ENCODE data around the gene CD58. TPM values are rescaled to one million over a fixed set of nuclear protein-coding genes. Genes with fewer than 3 reads are reported as not detected.
"Not testable (repeated sequence)": the region's sequence is repeated elsewhere in the genome, so short reads cannot be mapped to it uniquely, and the experiment has no call there.

Gene CD58, protein sequence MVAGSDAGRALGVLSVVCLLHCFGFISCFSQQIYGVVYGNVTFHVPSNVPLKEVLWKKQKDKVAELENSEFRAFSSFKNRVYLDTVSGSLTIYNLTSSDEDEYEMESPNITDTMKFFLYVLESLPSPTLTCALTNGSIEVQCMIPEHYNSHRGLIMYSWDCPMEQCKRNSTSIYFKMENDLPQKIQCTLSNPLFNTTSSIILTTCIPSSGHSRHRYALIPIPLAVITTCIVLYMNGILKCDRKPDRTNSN
- 10 to 100 TPM; 11.1 to 12.7 TPM for total RNA-seq

DNA sequence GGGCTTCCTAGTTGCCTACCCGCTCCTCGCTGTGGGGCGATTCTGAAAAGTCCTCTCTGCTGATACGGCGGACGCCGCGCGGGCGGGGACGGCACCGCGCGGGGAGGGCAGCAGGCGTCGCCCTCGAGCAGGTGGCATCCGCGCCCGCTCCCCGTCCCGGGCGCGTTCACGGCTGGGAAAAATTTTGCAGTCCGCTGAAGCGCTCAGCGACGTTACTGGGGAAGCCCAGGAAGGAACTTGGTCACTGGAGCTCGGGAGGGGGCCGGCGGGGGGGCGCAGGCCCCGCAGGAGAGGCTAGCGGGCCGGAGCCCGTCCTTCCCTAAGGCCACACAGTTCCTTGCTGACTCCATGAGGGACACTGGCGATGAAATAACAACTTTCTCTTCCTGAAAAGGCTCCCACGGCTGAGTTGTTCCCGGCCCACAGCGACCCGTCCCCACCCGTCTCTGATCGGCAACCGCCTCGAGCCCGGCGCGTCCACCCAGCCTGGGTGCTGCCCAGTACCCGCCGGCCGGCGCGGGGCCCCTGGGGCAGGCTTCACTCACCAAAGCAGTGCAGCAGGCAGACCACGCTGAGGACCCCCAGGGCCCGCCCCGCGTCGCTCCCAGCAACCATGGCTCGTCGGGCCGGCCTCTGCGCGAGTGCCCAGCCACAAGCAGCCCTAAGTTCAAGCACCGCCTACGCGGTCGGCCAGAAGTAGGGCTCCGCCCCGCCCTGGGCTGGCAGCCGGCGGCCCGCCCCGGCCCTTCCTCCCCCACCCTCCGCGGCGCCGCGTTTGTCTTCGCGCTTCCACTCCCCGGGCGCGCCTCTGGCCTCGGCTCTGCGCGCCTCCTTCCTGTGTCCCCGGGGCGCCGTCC, at the start of gene CD58:
Gene CD58 (minus strand): TSS at position 669 of the 857 bp plus-strand sequence. CDS start 54 bp downstream, at position 615.
- Mint-ChIP-seq H3K27me3 (peaks cover 8% of the 10 kb centered on the region), H3K9me3 (no peaks in the 10 kb centered on the region), H3K4me3 (peak within 1 kb of the TSS; percentile 91), H3K36me3 (ENCODE audit: low read depth) (peaks cover 9% of the 10 kb centered on the region), H3K27ac (peak within 1 kb of the TSS; percentile 88), H3K4me1 (ENCODE audit: low read depth) (peaks cover 55% of the 10 kb centered on the region)
- ChIA-PET CTCF (interaction anchor here (1.0 to 4.2 kb wide), 4 partner anchors 12 to 101 kb away, joined by 3 to 43 read pairs (median 6); partner anchors contain the start of gene IGSF3), POLR2A (interaction anchor here (0.6 to 1.0 kb wide), 2 partner anchors 65 to 236 kb away, joined by 3 to 4 read pairs; no protein-coding TSS in a partner anchor)
- DNase-seq (peak; percentile 94), ATAC-seq (peak; percentile 84)
- intact Hi-C loops (cut with micrococcal nuclease): loop anchor here (2.0 to 5.0 kb wide), 3 partner anchors 107 to 490 kb away; partner anchors contain the start of gene TTF2
- TF ChIP-seq, protein P1, sequence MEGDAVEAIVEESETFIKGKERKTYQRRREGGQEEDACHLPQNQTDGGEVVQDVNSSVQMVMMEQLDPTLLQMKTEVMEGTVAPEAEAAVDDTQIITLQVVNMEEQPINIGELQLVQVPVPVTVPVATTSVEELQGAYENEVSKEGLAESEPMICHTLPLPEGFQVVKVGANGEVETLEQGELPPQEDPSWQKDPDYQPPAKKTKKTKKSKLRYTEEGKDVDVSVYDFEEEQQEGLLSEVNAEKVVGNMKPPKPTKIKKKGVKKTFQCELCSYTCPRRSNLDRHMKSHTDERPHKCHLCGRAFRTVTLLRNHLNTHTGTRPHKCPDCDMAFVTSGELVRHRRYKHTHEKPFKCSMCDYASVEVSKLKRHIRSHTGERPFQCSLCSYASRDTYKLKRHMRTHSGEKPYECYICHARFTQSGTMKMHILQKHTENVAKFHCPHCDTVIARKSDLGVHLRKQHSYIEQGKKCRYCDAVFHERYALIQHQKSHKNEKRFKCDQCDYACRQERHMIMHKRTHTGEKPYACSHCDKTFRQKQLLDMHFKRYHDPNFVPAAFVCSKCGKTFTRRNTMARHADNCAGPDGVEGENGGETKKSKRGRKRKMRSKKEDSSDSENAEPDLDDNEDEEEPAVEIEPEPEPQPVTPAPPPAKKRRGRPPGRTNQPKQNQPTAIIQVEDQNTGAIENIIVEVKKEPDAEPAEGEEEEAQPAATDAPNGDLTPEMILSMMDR (IDR thresholded peaks at IDR 0.05): peak; percentile 85

DNA sequence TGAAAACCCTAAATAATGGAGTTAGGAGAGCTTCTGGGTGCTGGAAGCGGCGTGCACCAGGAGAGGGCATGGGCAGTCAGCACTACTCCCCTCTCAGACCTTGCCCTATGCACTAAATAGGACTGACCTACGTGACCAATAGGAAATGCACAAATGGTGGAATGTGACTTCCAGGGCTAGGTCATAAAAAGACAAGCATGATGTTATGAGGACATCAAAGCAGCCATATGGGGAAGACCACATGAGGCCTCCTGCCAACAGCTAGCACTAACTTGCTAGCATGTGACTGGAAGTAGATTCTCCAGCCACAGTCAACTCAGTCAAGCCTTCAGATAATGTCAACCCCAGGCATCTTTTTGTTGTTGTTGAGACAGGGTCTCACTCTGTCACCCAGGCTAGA, 49.6 kb upstream of the CD58 start:
- H3K4me1 Mint-ChIP-seq (ENCODE audit: low read depth); H3K9me3 Mint-ChIP-seq; H3K4me3 Mint-ChIP-seq; H3K27ac Mint-ChIP-seq; POLR2A ChIA-PET; intact Hi-C loops (cut with micrococcal nuclease); DNase-seq; CTCF ChIA-PET; H3K36me3 Mint-ChIP-seq (ENCODE audit: low read depth); ATAC-seq; H3K27me3 Mint-ChIP-seq: not testable (repeated sequence)

DNA sequence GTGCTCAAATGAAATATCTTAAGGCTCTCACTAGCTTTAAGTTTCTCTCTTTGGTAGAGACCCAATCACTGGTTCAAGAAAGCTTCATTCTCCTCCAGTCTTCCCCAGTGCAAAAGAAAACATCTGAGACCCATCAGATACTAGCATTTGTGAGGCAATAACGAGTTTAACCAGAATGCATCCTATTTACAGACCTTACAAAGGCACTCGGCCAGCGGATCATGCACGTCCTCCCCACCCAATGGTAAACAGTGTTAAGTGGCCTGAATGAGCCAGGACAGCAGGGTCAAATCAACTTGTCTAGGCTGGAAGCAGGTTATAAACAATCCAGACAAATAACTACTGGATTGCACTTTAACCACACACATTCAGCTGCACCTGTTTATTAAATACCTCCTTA, 48.3 kb upstream of the CD58 start:
- H3K4me3 Mint-ChIP-seq; intact Hi-C loops (cut with micrococcal nuclease); ATAC-seq; H3K27me3 Mint-ChIP-seq; POLR2A ChIA-PET; H3K27ac Mint-ChIP-seq; DNase-seq; CTCF ChIA-PET; H3K36me3 Mint-ChIP-seq (ENCODE audit: low read depth); H3K4me1 Mint-ChIP-seq (ENCODE audit: low read depth); H3K9me3 Mint-ChIP-seq: not testable (repeated sequence)

DNA sequence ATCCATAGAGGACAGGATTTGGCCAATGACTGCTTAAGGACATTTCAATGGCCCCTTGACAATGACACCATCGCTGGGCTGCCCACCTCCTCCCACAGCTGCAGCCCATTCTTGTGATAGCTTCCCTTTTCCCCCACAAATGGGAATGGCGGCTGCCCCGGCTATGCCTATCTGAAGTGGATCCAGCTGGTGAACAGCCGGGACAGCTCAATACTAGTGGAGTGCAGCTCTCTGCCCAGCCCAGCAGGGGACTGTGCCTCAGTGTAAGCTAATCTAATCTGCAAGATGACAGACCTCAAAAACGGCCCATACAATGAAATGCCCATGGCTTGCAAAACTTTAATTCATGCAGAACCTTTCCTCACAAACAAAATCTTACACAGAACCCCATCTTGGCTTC, 47.0 kb upstream of the CD58 start:
- ATAC-seq; H3K9me3 Mint-ChIP-seq; H3K27ac Mint-ChIP-seq; H3K4me3 Mint-ChIP-seq; H3K27me3 Mint-ChIP-seq; CTCF ChIA-PET; POLR2A ChIA-PET; intact Hi-C loops (cut with micrococcal nuclease); H3K36me3 Mint-ChIP-seq (ENCODE audit: low read depth); H3K4me1 Mint-ChIP-seq (ENCODE audit: low read depth); DNase-seq: not testable (repeated sequence)

DNA sequence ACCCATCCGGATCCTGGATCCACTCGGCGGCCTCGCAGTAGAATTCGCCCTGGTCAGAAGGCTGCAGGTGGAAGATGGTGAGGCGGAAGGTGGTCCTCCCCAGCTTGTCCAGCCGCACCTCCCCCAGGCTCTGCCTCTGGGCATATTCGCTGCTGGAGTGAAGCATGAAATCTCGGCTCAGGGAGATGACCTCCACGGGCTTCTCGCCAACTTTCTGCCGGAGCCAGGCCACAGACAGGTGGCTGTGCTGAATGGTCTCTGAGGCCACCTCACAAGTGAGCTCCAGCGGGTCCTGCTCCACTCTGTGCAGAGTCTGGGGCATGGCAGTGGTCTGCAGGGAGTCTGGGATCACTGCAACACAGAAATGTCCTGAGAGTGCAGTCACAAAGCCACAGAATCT, 43.0 kb upstream of the CD58 start:
- H3K27me3 Mint-ChIP-seq; H3K4me1 Mint-ChIP-seq (ENCODE audit: low read depth); intact Hi-C loops (cut with micrococcal nuclease); POLR2A ChIA-PET; DNase-seq; H3K9me3 Mint-ChIP-seq; H3K4me3 Mint-ChIP-seq; CTCF ChIA-PET; H3K27ac Mint-ChIP-seq; ATAC-seq; H3K36me3 Mint-ChIP-seq (ENCODE audit: low read depth): not testable (repeated sequence)

DNA sequence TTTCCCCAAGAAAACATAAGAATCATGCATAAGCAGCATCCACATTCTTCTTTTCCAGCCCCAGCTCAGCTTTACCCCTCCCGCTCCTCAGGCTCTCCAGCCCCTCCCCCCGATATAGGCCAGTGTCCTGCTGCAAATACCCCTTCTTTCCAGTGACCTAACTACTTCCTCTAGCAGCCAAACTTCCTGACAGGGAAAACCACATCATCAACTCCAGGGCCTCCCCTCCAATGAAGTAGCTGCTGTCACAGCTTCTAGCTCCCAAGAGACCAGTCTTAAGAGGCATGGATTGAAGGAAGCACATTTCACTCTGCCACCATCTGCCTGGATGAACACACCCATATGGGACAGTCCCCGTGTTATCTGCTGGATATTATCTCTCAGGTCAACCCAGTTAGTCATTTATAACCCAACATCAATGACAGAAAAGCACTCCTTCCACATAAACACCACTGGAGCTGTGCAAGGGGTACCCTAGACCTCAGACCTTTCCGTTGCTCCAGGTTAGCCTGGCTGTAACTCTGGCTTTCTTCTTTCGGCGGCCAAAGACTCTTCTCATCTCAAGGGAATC, 39.1 kb upstream of the CD58 start:
- POLR2A ChIA-PET; H3K9me3 Mint-ChIP-seq; intact Hi-C loops (cut with micrococcal nuclease); H3K36me3 Mint-ChIP-seq (ENCODE audit: low read depth); H3K27ac Mint-ChIP-seq; H3K27me3 Mint-ChIP-seq; DNase-seq; H3K4me3 Mint-ChIP-seq; CTCF ChIA-PET: not testable (repeated sequence)
- peaks cover 26% of the 10 kb centered on the region for H3K4me1 Mint-ChIP-seq (ENCODE audit: low read depth)
- ATAC-seq: peak; percentile 41

DNA sequence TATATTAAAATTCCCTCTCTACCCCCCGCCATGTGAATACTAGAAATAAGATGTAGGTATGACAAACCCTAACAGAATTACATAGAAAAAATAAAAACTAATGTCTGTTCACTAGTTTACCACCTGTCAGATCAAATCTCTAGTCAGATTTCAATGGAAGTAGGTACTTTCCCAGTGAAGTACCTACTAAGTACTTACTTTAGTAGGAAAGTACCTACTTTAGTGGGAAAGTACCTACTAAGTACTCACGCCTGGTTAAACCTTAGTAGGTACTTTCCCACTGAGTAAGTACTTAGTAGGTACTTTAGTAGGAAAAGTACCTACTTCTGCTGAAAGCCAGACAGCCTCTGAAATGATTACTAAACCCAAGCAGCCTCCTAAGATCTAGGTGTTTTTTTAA, 38.0 kb upstream of the CD58 start:
- POLR2A ChIA-PET; H3K36me3 Mint-ChIP-seq (ENCODE audit: low read depth); H3K9me3 Mint-ChIP-seq; intact Hi-C loops (cut with micrococcal nuclease); DNase-seq; H3K27me3 Mint-ChIP-seq; H3K4me3 Mint-ChIP-seq: not testable (repeated sequence)
- CTCF ChIA-PET: interaction anchor here (1.2 kb wide), 1 partner anchor 13 kb away, joined by 3 read pairs; no protein-coding TSS in a partner anchor
- peak overlapping the region; percentile 37 for H3K27ac Mint-ChIP-seq
- peaks cover 26% of the 10 kb centered on the region for H3K4me1 Mint-ChIP-seq (ENCODE audit: low read depth)
- peak; percentile 68 for ATAC-seq

DNA sequence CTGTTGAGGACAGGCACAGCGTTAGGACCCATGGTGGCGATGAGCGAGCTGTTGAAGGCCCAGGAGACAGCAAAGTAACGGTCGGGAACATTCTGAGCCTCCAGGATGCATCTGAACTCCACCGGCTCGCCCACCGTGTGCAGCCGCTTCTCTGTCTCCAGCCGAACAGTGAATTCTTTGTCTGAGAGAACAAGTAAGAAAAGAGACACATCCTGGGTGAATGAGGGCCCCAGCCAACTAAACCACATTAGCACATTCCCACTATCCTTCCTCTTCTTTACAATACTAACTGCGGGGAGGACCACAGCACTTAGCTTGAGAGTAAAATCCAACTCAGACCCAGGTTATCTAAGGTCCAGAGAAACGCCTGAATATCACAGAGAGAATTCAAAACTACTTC, 37.3 kb upstream of the CD58 start:
- H3K9me3 Mint-ChIP-seq; ATAC-seq; H3K36me3 Mint-ChIP-seq (ENCODE audit: low read depth); POLR2A ChIA-PET; intact Hi-C loops (cut with micrococcal nuclease); H3K4me3 Mint-ChIP-seq; H3K27ac Mint-ChIP-seq; H3K27me3 Mint-ChIP-seq; DNase-seq: not testable (repeated sequence)
- H3K4me1 Mint-ChIP-seq (ENCODE audit: low read depth): peaks cover 26% of the 10 kb centered on the region
- CTCF ChIA-PET: interaction anchor here (1.2 kb wide), 1 partner anchor 13 kb away, joined by 3 read pairs; no protein-coding TSS in a partner anchor

DNA sequence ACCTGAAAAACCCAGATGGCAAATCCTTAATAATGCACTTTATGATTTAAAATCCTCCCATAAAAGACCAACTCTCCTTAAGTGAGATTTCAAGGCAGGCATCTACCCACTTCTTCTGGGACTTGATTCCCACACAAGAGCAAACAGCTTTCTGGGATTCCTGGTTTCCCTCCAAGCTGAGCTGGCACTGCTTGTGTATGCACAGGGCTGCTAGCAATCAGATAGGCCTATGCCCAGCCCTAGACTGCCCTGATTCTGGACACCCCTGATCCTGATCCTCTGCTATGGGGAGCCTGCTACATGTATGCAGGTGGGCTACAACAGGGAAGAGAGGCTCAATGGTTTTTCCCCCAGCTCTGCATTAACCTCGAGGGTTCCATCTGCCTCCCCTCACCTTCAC, 36.6 kb upstream of the CD58 start:
- peaks cover 26% of the 10 kb centered on the region for H3K4me1 Mint-ChIP-seq (ENCODE audit: low read depth)
- H3K27me3 Mint-ChIP-seq; H3K4me3 Mint-ChIP-seq; ATAC-seq; H3K9me3 Mint-ChIP-seq; H3K27ac Mint-ChIP-seq; intact Hi-C loops (cut with micrococcal nuclease); POLR2A ChIA-PET; DNase-seq; H3K36me3 Mint-ChIP-seq (ENCODE audit: low read depth): not testable (repeated sequence)
- CTCF ChIA-PET: interaction anchor here (1.5 to 2.3 kb wide), 2 partner anchors 11 to 12 kb away, joined by 4 to 5 read pairs; no protein-coding TSS in a partner anchor

DNA sequence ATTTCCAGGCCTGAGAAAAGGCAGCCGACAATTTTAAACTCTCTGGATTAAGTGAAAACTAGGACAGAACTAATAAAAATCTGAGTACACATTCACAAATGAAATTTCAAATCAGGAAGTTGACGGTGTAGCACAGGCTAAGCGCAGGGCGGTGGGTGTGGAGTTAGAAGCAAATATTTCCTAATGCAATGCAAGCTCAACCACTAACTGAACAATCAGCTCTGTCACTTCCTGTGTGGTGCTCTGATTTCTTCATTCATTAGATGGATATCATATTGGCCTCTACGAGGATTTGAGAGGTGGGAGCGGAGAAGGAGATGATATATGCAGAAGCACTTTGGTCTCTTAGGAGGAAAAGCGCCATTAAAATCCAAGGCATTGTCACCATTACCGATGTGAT, 35.2 kb upstream of the CD58 start:
- H3K27ac Mint-ChIP-seq: peak overlapping the region; percentile 26
- POLR2A ChIA-PET; H3K27me3 Mint-ChIP-seq; H3K4me3 Mint-ChIP-seq; intact Hi-C loops (cut with micrococcal nuclease); H3K36me3 Mint-ChIP-seq (ENCODE audit: low read depth); H3K9me3 Mint-ChIP-seq: not testable (repeated sequence)
- CTCF ChIA-PET: interaction anchor here (0.7 to 2.3 kb wide), 3 partner anchors 10 to 66 kb away, joined by 3 to 5 read pairs (median 4); no protein-coding TSS in a partner anchor
- DNase-seq (peak; percentile 20), ATAC-seq (peak; percentile 63)
- H3K4me1 Mint-ChIP-seq (ENCODE audit: low read depth): peaks cover 26% of the 10 kb centered on the region
